HUES48 (cell line): ENCODE results near the gene FNDC3B.
"Not testable (repeated sequence)": the region's sequence is repeated elsewhere in the genome, so short reads cannot be mapped to it uniquely, and the experiment has no call there.

Source experiments
- H3K27ac ChIP-seq: one replicate; pipeline ENCODE4 v1.7.0; 2013; ENCODE audit warnings: low read depth, low read length, inconsistent platforms
- H3K27me3 ChIP-seq: 2 replicates; pipeline ENCODE4 v1.6.1; 2013; ENCODE audit warnings: mild to moderate bottlenecking, low read length; ENCODE audit not compliant: control insufficient read depth, insufficient read depth
- H3K36me3 ChIP-seq: 2 replicates; pipeline ENCODE4 v1.6.1; 2013; ENCODE audit warnings: low read length; ENCODE audit not compliant: control insufficient read depth, insufficient read depth
- H3K4me1 ChIP-seq: 2 replicates; pipeline ENCODE4 v1.6.1; 2013; ENCODE audit warnings: mild to moderate bottlenecking, low read length; ENCODE audit not compliant: control insufficient read depth, insufficient read depth
- H3K4me3 ChIP-seq: 2 replicates; pipeline ENCODE4 v1.5.1; 2013; ENCODE audit warnings: mild to moderate bottlenecking, low read depth, low read length
- H3K9ac ChIP-seq: 2 replicates; pipeline ENCODE4 v1.6.1; 2013; ENCODE audit warnings: mild to moderate bottlenecking, low read depth, low read length, moderate library complexity
- H3K9me3 ChIP-seq: 2 replicates; pipeline ENCODE4 v1.6.1; 2013; ENCODE audit warnings: low read length; ENCODE audit not compliant: control insufficient read depth, insufficient read depth

The FNDC3B gene

GRCh38 chr3:172359996-172360395 is 320.6 kb downstream of the FNDC3B start:
- Histone ChIP-seq H3K4me3 (no peak overlapping the region), H3K27me3 (no peaks in the 10 kb centered on the region), H3K4me1 (peaks cover 12% of the 10 kb centered on the region), H3K27ac (no peak overlapping the region), H3K36me3 (peaks cover 28% of the 10 kb centered on the region), H3K9ac (no peak overlapping the region), H3K9me3 (no peaks in the 10 kb centered on the region)

- Histone ChIP-seq H3K9ac (no peak overlapping the region), H3K27ac (no peak overlapping the region), H3K4me1 (peaks cover 18% of the 10 kb centered on the region), H3K4me3 (no peak overlapping the region), H3K36me3 (peaks cover 39% of the 10 kb centered on the region), H3K9me3 (no peaks in the 10 kb centered on the region), H3K27me3 (no peaks in the 10 kb centered on the region)
These were observed 323.2 kb downstream of the FNDC3B start for GRCh38 chr3:172362583-172362982.

- H3K36me3 ChIP-seq: peaks cover 46% of the 10 kb centered on the region
- H3K9me3 ChIP-seq: no peaks in the 10 kb centered on the region
These were observed 325.1 kb downstream of the FNDC3B start for GRCh38 chr3:172364374-172365027.

GRCh38 chr3:172365028-172365567 is 325.7 kb downstream of the FNDC3B start:
- Histone ChIP-seq H3K4me1 (peaks cover 18% of the 10 kb centered on the region), H3K9me3 (no peaks in the 10 kb centered on the region), H3K27ac (peak overlapping the region; percentile 55), H3K27me3 (no peaks in the 10 kb centered on the region), H3K9ac (no peak overlapping the region), H3K4me3 (peak overlapping the region; percentile 1; the same call in 1 of the 2 replicates), H3K36me3 (peaks cover 47% of the 10 kb centered on the region)

More at GRCh38 chr3:172364374-172365027, 325.1 kb downstream of the FNDC3B start:
- H3K9ac ChIP-seq: no peak overlapping the region
- peak overlapping the region; percentile 1; the same call in 1 of the 2 replicates for H3K4me3 ChIP-seq
- H3K27me3 ChIP-seq: no peaks in the 10 kb centered on the region
- peaks cover 18% of the 10 kb centered on the region for H3K4me1 ChIP-seq
- peak overlapping the region; percentile 55 for H3K27ac ChIP-seq

- no peak overlapping the region for H3K4me3 ChIP-seq
- H3K9me3 ChIP-seq: no peaks in the 10 kb centered on the region
- H3K36me3 ChIP-seq: peaks cover 60% of the 10 kb centered on the region
- no peaks in the 10 kb centered on the region for H3K27me3 ChIP-seq
- H3K9ac ChIP-seq: no peak overlapping the region
- no peak overlapping the region for H3K27ac ChIP-seq
- H3K4me1 ChIP-seq: peaks cover 18% of the 10 kb centered on the region
These were observed 328.1 kb downstream of the FNDC3B start for GRCh38 chr3:172367205-172368105.

GRCh38 chr3:172368556-172368955 is 329.2 kb downstream of the FNDC3B start:
- H3K9me3 ChIP-seq, H3K27ac ChIP-seq, H3K9ac ChIP-seq, H3K4me3 ChIP-seq, H3K27me3 ChIP-seq: not testable (repeated sequence)
- Histone ChIP-seq H3K4me1 (peaks cover 18% of the 10 kb centered on the region), H3K36me3 (peaks cover 54% of the 10 kb centered on the region)

- Histone ChIP-seq H3K4me3 (no peak overlapping the region), H3K9ac (no peak overlapping the region), H3K4me1 (peaks cover 8% of the 10 kb centered on the region), H3K36me3 (peaks cover 57% of the 10 kb centered on the region), H3K27ac (no peak overlapping the region), H3K9me3 (no peaks in the 10 kb centered on the region), H3K27me3 (no peaks in the 10 kb centered on the region)
These were observed 330.3 kb downstream of the FNDC3B start for GRCh38 chr3:172369590-172370259.

GRCh38 chr3:172370419-172370818 is 331.0 kb downstream of the FNDC3B start:
- Histone ChIP-seq H3K9me3 (no peaks in the 10 kb centered on the region), H3K4me1 (peaks cover 1% of the 10 kb centered on the region; the same call in 1 of the 2 replicates), H3K4me3 (no peak overlapping the region), H3K27ac (no peak overlapping the region), H3K27me3 (no peaks in the 10 kb centered on the region), H3K36me3 (peaks cover 57% of the 10 kb centered on the region), H3K9ac (no peak overlapping the region)

- no peaks in the 10 kb centered on the region for H3K9me3 ChIP-seq
- no peak overlapping the region for H3K4me3 ChIP-seq
- H3K27ac ChIP-seq: no peak overlapping the region
- no peak overlapping the region for H3K9ac ChIP-seq
- no peaks in the 10 kb centered on the region for H3K27me3 ChIP-seq
- peaks cover 47% of the 10 kb centered on the region for H3K36me3 ChIP-seq
- H3K4me1 ChIP-seq: no peaks in the 10 kb centered on the region
These were observed 332.2 kb downstream of the FNDC3B start for GRCh38 chr3:172371544-172371943.

- H3K27me3 ChIP-seq: no peaks in the 10 kb centered on the region
- no peak overlapping the region for H3K4me3 ChIP-seq
- no peak overlapping the region for H3K27ac ChIP-seq
- no peaks in the 10 kb centered on the region for H3K9me3 ChIP-seq
- no peak overlapping the region for H3K9ac ChIP-seq
- peaks cover 48% of the 10 kb centered on the region for H3K36me3 ChIP-seq
- no peaks in the 10 kb centered on the region for H3K4me1 ChIP-seq
These were observed 333.5 kb downstream of the FNDC3B start for GRCh38 chr3:172372895-172373294.
